Stimulated activated CD4-positive, alpha-beta T cell treated with anti-CD3 and anti-CD28 coated beads, Interleukin-12 subunit alpha, Interleukin-12 subunit beta, amount 100 ng/mL, for 24 hours (primary cell): Measurements from ENCODE around the gene TMEM134.

Experiments
- DNase-seq, 2 experiments: peaks; one replicate each; pipeline ENCODE4 v3.0.0-alpha.2; 2020; ENCODE audit warnings: low read depth in 2 of 2

Gene TMEM134

DNA sequence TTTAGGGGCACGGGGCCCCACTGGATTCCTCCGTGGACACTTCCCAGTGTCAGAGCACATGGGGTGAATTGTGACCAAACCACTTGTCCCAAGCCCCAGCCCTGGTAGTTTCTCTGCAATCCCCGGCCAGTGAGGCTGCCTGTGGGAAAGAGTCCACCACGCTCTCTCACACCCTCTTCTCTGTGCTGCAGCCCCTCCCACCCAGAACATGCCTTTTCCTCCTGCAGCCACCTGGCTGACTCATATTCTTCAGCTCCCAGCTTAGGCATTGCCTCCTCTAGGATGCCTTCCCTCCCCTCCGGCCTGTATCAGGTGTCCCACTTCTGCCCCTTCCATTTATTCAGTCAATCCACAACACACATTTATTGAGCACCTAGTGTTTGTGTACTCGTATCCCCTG, 46.2 kb downstream of the TMEM134 start:
- no peak for DNase-seq

GRCh38 chr11:67421430-67422031, 47.5 kb downstream of the TMEM134 start:
- DNase-seq, result no peak

- peak; percentile 97 to 98 for DNase-seq
Measured at GRCh38 chr11:67420646-67421429, 48.2 kb downstream of the TMEM134 start.

GRCh38 chr11:67420147-67420645, 48.9 kb downstream of the TMEM134 start:
- no peak for DNase-seq

DNA sequence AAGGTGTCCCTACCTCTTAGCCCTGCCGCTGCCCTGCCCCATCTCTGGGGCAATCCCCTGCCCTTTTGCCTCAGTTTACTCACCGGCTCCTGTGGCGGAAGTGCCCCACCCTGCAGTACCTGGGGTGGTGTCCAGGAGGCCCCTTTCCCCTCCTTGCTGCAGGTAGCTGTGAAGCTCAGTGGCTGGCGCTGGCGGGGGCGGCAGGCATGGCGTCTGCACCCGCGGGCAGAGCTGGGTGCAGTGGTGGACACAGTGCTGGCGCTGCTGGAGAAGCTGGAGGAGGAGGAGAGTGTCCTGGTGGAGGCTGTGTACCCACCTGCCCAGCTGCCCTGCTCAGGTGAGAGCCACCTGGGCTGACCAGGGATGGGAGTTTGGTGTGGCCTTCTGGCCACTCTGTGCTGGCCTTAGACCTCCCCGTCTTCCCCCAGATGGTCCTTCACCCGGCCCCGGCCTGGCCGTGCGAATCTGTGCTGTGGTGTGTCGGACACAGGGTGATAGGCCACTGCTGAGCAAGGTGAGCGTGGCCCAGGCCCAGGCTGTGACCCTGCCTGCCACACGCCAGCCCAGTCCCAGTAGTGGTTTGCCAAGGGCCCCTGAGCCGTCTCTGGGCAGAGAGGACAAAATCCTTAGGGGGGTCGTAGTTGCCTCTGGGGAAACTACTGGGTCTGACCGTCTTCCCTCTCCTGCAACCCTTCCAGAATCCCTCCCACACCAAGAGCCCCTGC, 49.6 kb downstream of the TMEM134 start:
- DNase-seq, result no peak

GRCh38 chr11:67418476-67419281, 50.4 kb downstream of the TMEM134 start:
- no peak for DNase-seq

DNA sequence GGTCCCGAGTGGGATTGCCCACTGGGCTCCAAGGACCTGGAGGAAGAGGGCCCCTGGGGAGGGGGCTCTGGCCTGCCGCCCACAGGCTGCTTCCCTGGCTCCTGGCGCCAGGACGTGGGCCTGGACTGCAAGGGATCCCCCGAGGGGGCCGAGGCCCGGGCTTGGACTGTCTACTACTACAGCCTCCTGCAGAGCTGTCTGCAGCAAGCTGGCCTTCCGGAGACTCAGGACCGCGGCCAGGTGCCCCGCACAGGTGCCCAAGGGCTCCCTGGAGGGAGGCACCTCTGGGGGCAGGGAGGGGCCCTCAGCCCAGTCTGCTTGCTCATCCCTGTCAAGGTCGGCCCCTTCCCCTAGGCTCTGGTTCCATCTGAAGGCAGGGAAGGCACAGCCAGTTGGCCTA, 51.6 kb downstream of the TMEM134 start:
- no peak for DNase-seq

GRCh38 chr11:67416416-67417335, 52.4 kb downstream of the TMEM134 start:
- DNase-seq, result no peak

DNA sequence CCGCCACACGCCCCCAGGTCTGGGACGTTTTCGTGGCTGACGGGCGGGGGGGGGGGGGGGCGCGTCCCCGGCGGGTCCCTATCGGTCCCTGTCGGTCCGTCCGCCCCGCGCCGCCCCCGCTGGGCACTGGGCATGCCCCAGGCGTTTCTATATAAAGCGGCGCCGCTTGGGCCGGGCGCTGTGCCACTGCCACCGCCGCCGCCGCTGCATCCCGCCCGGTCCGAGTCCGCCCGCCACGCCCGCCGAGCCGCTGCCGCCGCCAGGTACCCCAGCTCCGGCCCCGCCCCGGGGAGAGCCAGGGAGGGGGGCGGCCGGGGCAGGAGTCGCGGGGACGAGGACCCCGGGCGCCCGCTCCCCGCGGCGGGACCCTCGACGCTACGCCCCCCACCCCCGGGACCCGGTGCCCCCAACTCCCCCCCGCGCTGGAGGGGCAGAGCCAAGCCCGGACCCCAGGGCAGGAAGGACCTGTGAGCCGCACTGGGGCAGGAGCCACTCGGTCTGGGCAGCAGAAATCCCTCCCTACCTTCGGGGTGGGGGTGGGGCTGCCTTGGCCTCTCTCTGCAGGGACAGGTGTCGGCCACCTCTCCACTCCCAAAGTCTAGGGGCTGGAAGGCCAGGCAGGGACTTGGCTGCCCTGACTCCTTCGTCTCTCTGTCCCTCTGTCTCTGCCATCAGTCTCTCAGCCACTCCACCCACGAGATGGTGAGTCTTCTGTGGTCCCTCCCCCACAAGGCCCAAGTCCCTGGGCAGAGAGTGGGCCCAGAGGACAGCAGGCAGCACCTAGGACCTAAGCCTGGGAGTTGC, 53.3 kb downstream of the TMEM134 start, which contains the start of gene CARNS1:
Gene CARNS1 (plus strand): TSS at position 178 of the 804 bp plus-strand sequence. CDS start 522 bp downstream, at position 700.
- DNase-seq, result no peak

GRCh38 chr11:67413266-67413849, 55.7 kb downstream of the TMEM134 start:
- no peak for DNase-seq

DNA sequence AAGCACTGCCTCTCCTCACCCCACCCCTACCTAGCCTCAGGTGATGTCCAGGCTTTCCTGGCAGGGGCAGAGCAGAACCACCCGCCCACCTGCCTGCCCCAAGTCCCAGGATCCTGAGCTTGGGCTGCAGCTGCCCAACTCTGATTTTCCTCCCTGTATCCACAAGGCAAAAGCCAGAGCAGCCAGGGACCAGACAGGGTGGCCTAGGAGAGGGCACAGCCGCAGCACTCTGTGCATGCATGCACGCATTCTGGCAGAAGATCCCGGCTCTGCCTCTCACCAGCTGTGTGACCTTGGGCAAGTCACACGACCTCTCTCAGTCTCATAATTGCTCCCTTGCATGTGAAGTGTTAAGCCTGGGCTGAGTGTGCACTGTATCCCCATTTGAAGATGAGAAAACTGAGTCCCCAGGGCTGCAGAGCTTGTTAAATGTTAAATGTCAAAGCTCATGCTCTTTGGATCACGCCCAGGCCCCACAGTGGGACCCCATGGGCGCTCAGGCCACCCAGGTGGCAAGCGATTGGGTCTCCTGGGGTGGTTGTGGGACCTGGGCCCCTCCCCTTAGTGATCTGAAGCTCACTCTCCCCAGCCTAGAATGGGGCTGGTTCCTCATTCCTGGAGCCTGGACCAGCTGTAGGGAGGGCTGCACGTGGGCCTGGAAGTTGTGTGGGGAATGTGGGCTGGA, 56.4 kb downstream of the TMEM134 start:
- DNase-seq, result no peak

DNA sequence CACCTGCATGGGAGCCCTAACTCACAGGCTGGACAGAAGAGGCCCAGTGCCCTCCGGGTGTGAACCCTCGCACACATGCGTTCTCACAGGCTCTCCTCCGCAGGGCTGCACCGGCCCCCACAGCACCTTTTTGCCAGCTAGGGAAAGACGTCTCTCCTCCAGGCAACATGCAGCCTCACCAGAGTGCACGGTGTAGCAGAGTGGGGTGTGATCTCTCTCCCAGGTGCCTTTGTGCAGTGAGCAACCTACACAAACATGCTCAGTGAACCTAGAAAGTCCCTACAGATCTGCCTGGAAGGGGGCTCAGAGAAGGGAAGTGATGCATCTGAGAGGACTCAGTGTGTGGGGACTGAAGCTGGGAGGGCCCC, 57.3 kb downstream of the TMEM134 start:
- DNase-seq, result no peak
